Activated effector memory CD4-positive, alpha-beta T cell treated with Interleukin-2 at 50 U/mL for 16 hours (primary cell): ENCODE data around the gene DNAH3.
"Not testable (repeated sequence)": the region's sequence is repeated elsewhere in the genome, so short reads cannot be mapped to it uniquely, and the experiment has no call there.

ENCODE experiments used
- DNase-seq: peaks from one replicate; pipeline ENCODE4 v3.0.0-alpha.2; 2020

The DNAH3 gene

DNA sequence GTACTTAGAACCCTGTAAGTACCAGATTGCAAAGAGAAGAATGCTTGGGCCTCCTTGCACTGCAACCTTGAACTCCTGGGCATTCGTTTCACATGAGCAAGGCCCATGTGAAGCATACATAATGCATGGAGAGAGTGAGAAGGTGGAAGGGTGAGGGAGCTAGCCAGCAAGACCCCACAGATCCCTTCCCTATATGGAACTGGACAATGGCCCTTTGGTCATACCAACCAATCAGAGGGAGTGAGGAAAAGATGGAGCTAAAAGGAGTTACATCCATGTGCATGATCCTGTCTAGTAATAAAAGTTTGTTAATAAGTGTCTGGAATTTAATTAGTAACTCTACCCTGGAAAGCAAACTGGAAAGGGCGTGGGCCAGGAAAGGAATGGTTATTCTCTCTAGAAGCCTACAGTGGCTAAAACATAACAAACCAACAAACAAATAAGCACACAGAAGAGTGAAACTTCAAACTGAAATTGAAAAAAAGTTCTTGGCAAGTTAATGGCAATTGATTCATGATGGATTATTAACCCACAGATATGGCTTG is 29.6 kb downstream of the DNAH3 start:
- DNase-seq: no peak

DNA sequence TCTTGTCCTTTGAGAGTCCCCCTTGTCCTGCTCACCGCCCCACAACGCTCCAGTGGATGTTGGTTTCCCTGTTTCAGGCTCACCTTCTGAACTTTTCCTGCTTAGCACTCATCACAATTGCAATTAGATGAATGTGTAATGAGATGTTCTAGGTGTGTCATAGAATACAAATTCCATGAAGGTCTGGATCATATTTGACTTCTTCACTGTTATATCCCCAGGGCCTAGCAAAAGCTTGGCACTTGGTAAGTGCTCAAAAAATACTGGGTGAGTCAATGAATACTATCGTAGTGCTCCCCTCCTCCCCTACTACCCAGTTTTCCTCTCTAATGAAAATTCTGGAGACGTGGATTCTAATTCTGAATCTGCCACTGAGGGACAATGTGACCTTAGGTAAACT is 33.1 kb downstream of the DNAH3 start:
- DNase-seq: no peak

DNA sequence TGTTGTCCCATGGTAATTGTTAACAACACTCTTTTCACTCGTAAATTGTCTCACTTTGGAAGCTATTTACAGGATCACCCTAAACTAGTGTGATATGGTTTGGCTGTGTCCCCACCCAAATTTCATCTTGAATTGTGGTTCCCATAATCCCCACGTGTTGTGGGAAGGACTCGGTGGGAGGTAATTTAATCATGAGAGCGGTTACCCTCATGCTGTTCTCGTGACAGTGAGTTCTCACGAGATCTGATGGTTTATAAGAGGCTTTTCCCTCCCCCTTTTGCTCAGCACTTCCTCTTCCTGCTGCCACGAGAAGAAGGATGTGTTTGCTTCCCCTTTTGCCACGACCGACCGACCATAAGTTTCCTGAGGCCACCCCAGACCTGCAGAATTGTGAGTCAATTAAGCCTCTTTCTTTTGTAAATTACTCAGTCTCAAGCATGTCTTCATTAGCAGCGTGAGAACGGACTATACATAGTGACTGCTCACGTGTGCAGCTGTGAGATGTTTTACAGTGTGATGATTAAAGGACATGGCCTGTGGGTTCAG is 34.4 kb downstream of the DNAH3 start:
- DNase-seq: no peak

DNA sequence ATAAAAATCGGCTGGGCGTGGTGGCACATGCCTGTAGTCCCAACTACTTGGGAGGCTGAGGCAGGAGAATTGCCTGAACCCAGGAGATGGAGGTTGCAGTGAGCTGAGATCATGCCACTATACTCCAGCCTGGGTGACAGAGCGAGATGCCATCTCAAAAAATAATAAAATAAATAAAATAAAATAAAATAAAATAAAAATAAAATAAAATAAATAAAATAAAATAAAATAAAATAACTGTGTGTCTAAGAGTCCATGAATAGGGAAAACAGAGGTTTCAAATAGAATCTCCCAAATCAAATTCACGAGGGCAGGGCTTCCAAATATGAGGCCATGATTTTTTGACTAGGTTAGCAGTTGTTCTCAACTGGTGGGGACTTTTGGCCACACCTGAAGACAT is 35.1 kb downstream of the DNAH3 start:
- DNase-seq: not testable (repeated sequence)

DNA sequence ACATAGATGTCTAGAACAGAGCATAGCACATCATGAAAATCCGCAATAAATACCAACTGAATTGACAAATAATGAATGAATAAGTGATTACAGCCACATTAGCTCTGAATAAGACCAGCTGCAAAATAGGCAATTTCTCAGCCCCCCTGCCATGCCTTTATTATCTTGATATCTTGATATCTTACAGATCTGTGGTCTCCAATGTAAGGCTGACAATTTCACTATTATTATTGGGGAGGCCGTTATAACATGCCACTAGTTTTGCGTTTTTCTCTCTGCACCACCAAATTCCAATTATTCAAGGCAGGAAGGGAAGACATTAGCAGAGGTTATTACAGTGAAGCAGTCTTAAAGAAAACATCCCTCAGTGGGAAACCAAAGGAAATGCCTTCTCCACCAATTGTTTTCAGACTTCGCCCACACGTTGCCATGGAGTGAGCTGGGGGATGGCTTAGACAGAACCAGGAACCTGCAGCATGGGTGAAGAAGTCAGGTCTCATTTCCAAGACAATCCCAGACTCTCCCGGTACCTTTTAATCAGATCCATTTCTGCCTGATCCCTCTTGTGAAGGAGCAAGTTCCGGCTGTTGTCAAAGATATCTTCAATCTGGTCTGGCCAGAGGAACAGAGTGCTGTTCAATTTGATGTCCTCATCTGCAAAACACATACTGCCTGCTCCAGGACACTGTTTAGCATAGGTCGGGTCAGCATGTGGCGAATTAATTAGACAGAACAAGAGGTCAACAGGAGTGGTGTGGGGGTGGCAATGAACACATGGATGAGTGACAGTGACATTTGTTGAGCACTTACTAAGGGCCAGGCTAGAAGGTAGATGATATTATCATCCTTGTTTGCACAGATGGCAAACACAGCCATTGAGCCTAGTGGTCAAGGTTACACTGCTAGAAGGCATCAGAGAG is 46.4 kb downstream of the DNAH3 start:
- no peak for DNase-seq

DNA sequence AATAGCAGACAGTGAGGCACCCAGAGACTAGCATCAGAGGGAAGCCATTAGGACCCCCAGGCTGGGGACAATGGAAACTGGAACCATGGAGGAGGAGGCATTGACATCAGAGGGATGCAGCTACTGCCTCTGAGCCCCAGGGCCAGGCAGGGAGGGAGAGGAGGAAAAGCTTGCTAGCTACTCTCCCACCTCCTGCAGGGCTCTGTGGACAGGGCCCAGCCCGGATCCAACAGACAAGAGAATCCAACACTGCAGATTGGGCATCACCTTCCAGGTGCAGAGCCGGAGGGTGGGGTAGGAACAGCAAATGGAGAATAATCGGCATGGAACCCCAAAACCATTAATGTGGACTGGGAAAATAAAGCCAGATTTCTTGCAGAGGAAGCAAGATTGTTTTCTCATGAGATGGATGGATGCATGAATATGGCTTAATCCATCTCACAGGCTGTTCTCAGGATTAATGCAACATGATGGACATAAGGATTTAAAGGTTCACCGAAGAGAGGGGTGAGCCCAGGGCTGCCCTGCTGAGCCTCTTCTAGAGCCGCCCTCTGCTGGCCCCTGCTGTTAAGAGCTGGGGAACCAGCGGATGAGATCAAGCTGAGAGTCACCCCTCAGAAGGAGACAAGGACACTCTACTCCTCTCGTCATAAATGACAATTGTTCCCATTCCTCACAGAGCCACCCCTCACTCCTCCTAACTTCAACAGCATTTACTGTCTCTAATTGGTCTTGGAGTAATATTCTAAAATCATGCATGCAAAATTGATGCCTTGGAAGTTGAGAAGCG is 48.8 kb downstream of the DNAH3 start:
- DNase-seq: no peak

DNA sequence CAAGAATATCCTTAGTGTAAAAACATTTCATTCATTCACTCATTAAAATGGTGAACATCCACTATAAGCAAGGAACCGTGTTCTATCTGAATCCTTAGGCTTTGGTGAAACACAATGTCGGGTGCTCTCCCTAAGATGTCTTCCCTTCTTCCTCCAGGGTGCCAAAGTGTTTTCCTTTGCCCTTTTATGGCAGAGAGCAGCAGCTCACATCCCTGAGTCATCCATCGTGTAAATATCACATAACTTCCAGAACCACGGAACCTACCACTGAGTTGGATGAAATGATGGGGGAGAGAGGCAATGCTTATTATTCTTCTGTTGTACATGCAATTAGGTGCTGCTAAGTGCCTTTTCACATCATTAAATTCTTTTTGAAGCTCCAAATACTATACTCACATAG is 50.2 kb downstream of the DNAH3 start:
- DNase-seq: no peak

DNA sequence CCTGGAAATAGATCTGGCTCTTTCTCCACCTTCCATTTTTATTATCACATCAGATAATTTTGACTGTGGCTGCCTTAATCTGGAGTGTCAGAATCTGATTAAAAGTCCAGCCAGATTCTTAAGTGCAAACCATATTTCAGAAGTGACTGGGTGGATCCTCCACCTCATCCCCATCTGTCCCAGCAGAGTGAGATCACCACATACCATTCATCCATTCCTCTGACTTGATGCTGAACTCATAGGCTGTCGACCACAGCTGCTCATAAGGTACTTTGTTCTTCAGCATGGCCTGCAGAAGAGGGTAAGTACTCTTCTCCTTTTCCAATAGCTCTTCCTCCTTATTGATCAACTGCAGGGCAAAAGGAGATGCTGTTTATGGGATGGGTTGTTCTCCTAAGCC is 53.5 kb downstream of the DNAH3 start:
- no peak for DNase-seq

DNA sequence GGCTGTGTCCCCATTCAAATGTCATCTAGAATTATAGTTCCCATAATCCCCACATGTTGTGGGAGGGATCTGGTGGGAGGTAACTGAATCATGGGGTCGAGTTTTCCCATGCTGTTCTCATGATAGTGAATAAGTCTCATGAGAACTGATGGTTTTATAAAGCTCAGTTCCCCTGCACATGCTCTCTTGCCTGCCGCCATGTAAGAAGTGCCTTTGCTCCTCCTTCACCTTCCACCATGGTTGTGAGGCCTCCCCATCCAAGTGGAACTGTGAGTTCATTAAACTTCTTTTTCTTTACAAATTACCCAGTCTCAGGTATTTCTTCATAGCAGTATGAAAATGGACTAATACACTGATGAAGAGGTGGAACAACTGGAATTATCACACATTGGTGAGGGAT is 55.9 kb downstream of the DNAH3 start:
- DNase-seq: not testable (repeated sequence)

DNA sequence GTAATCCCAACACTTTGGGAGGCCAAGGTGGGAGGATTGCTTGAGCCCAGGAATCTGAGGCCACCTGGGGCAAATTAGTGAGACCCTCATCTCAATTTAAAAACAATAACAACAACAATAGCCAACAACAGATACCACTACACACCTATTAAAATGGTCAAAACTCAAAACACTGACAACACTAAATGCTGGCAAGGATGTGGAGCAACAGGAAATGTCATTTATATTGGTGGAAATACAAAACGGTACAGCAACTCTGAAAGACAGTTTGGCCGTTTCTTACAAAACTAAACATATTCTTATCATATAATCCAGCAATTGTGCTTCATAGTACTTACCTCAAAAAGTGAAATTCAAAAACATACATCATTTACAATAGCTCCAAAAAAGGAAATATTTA is 57.7 kb downstream of the DNAH3 start:
- DNase-seq: no peak

DNA sequence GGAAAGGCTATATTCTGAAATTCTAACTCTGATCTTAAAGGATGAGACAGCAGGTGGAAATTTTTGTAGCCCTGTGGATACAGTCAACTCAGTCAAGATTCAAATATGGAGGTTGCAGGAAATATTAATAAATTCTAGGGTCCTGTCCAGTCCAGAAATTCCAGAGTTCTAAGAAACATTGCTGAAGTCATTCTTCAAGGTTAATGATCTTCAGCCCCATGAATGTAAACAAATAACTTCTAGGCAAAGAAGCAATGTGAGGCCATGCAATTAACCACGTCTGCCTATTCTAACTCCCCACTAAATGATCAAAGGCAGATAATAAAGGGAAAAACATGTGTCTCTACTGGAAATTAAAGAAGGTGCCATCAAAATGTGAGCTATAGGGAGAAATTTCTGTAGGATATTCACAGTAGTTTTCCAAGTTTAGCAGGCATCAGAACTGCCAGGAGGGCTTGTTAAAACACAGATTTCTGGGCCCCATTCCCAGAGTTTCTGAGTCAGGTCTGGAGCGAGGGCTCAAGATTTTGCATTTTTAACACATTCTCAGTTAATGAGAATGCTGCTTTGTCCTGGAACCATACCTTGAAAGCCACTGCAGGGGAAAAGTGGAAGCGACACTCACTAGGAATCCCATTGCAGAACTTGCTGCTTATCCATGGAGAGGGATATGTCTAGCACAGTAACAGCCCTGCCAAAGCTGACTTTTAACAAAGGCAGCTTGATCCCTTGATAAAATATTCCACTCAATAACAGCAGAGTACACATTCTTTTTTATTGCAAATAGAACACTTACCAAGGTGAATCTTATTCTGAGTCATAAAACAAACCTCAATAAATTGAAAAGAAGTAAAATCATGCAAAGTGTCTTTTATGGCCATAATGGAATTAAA is 61.8 kb downstream of the DNAH3 start:
- DNase-seq: no peak

DNA sequence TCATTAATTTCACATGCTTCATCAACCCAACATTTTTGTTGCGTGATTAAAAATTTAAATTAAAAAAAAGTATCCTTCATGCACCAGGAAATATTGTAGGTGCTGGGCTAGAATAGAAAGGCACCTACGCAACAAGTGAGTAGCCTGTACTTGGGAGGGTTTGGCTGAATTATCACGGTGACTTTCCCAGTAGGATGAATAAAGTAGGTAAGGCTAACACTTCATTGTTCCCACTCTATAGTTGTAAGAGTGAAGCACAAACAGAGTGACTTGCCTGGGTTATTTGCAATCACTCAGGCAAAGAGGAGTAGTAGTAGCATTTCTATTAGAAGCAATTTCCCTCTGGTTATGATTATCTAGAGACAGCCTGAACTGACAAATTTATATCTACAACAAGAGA is 62.5 kb downstream of the DNAH3 start:
- DNase-seq: no peak

DNA sequence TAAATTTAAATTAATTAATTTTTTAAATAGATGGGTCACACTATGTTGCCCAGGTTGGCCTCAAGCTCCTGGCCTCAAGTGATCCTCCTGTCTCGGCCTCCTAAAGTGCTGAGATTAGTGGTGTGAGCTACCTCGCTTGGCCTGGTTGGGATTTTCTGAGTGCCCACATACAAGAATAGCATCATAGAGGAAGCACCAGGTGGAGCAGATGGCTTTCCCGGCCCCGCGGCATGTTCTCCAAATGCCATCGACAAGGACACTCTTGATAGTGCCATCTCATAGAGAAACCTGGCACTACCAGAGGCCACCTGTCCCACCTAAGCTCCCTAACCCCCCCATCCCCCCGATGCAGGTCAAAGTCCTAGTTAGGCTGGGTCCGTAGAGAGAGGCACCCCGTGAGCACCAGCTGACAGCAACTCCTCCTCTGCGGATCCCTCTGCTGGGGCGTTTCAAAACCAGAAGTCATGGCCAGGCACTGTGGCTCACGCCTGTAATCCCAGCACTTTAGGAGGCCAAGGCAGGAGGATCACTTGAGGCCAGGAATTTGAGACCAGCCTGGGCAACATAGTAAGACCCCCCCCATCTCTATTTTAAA is 65.9 kb downstream of the DNAH3 start:
- DNase-seq: no peak

DNA sequence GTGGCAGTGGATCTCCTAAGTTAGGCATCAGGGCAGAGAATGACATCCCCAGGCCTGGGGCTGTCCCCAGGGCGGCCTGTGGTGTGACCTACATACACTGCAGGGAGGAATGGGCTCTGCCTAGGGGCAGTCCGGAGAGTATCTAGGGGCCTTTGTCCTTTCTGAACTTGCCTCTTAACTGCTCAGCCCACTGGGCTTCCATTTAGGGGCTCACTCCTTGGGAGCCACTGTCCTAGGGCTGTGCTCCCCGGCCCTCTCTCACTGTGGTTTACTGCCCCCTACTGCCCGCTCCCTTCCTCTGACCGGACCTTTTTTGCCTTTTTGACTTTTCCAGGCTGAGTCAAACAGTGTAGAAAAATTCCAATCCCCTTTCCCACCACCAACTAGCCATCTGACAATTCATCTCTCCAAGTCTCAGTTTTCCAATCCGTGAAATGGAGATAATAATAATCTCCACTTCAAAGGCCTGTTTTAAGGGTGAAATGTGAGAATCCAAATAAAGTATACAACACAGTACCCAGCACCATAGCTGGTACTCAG is 66.8 kb downstream of the DNAH3 start:
- peak; percentile 6 for DNase-seq

DNA sequence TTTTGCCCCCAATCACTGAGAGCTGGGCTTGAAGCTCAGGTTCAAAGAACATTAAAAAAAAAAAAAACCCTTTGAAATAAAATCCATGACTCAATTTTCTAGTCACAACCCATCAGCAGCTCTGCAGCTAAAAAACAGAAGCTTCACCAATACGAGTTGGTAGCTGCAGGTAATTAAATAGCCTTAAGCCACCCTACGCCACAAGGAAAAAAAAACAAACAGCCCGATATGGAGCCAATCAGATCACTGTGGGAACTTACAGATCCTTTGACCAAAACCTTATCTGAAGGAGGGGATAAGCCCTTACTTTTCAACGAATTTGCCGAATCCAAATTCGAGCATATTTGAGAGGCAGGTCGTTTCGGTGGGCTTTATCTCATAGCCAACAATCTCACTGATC is 69.3 kb downstream of the DNAH3 start:
- no peak for DNase-seq

DNA sequence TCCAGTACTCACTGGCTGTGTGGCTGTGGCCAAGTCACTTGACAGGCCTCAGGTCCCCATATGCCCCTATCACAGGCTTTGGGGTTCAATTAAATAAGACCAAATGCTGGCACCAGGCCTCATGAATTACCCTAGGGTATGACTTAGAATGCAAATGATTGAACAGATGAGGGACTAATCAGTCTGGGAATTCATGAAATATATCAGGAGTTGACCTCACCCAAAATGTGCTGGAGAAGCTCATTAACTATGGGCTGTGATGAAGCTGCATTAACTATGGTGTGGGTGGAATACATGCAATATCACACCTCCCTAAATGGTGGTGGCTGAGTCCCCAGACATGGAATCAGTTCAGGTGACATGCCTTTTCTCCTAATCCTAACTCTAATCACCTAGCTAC is 72.1 kb downstream of the DNAH3 start:
- no peak for DNase-seq

DNA sequence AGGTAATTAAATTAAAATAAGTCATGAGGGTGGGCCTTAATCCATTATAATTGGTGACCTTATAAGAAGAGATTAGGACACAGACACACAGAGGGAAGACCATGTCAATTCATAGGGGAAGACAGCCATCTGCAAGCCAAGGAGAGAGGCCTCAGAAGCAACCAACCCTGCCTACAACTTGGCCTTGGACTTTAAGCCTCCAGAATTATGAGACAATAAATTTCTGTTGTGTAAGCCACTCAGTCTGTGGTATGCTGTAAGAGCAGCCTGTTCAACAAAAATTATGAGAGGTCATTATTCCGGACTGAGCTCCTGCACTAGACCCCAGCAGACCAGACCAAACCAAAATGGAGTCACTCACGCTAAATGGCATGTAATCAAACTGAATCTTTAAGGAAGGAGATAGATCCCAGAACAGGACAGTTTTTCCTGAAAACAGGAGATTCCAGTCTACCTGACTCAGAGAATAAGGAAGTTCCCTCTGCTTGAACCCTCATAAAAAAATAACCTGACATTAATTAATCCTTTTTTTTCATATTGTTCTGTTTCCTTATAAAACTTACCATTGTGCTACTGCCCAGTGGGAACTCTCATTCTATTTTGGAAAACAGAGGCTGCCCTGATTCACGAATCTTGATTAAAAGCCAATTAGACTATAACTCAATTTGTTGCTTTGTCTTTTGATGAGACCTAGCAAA is 74.3 kb downstream of the DNAH3 start:
- DNase-seq: no peak

DNA sequence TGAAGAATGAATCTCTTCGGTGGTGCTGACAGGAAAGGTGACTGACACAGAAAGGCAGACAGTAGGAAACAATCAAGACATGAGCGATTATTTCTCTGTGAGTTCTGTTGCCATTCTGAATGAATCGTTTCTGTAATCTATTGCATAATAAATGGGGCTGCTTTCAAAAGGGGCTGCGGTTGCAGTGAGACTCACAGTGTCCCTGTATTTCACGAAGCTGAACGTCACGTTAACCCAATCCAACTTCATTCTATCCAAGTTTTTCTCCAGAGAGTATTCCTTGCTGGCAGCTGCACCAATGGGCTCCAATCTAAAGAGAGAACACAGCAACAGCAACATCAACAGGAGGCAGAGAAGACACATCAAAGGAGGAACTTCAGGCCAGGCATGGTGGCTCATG is 75.4 kb downstream of the DNAH3 start:
- DNase-seq: no peak

DNA sequence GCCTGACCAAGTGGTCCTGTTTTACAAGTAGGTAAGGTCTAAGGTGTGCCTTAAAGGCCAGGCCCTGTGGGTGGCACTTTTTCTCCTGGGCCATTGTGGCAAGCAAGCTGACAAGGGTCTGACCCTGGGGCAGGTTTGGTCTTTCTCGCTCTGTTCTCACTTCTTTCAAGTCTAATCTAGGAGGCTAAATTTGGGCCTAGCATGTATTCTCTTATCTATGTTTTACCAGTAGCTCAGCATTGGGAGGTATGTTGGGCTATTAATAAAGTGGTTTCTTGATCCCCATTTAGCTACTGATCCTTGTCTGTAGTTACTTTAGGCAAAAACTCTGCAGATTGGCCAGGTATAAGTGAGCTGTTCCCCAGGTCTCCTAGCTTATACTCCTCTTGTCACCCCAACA is 77.7 kb downstream of the DNAH3 start:
- DNase-seq: no peak

DNA sequence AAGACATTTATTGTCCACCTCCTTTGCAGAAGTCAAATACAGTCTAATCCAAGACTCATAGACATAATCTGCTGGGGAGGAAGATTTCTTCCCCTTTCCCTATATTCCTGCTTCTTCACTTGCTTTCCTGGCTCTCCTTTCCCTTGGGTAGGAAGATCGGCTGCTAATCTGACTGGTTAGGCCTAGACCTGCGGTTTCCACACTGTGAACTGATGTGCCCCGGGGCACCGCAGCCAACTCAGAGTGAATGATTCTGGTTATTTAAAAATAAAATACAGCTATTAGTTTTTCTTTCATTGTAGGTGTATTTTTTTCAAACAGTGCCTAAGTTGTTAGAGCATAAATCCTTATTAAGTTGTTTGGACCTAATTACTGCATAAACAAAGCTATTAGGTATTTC is 78.9 kb downstream of the DNAH3 start:
- no peak for DNase-seq

DNA sequence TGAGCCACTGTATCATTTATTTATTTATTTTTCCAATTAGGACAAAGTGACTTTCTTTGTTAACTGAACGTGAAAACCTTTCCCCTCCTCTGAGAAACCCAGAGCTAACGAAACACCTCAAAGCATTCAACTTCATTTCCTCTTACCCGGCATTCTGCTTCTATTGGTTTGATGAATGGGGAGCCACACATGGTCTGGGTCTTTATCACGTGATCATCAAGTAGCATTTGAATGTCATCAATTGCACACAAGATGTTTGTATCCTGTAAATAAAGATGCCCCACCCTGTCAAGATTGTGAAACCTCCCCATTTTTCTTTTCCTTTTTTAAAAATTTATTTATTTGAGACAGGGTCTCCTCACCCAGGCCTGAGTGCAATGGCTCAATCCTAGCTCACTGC is 80.1 kb downstream of the DNAH3 start:
- DNase-seq: no peak
